Muscle layer of duodenum (tissue), 2 donors: ENCODE data around the gene BUD31.

Experiments
- H3K27ac ChIP-seq: one replicate; pipeline ENCODE4 v1.7.0; 2013; ENCODE audit warnings: mild to moderate bottlenecking, low read length
- H3K27me3 ChIP-seq: one replicate; pipeline ENCODE4 v1.7.0; 2013; ENCODE audit warnings: low read depth, mild to moderate bottlenecking, control low read depth, low read length
- H3K36me3 ChIP-seq, 2 donors: one replicate each; pipeline ENCODE4 v1.7.0; 2013; ENCODE audit warnings: low read length in 2 of 2, control low read depth in 1 of 2, mild to moderate bottlenecking in 1 of 2; ENCODE audit not compliant: insufficient read depth in 2 of 2, control insufficient read depth in 1 of 2
- H3K4me1 ChIP-seq, 2 donors: one replicate each; pipeline ENCODE4 v1.7.0; 2013; ENCODE audit warnings: low read length in 2 of 2, mild to moderate bottlenecking in 2 of 2, control low read depth in 1 of 2, moderate library complexity in 1 of 2; ENCODE audit not compliant: insufficient read depth in 2 of 2, control insufficient read depth in 1 of 2
- H3K4me3 ChIP-seq, 2 donors: one replicate each; pipeline ENCODE4 v1.7.0; 2013; ENCODE audit warnings: low read length in 2 of 2, low read depth in 1 of 2, mild to moderate bottlenecking in 1 of 2
- H3K9me3 ChIP-seq, 2 donors: one replicate each; pipeline ENCODE4 v1.7.0; 2013; ENCODE audit warnings: low read length in 2 of 2, control low read depth in 1 of 2, mild to moderate bottlenecking in 1 of 2; ENCODE audit not compliant: control insufficient read depth in 1 of 2
- donor health status: healthy.

BUD31 gene

GRCh38 chr7:99393355-99394187 lies 15.2 kb upstream of the BUD31 start:
- Histone ChIP-seq H3K27ac (peak overlapping the region; percentile 7), H3K36me3 (peaks cover 48 to 60% of the 10 kb centered on the region in 2 donors), H3K27me3 (no peaks in the 10 kb centered on the region), H3K4me3 (peak overlapping the region; percentile 42 to 79), H3K9me3 (no peaks in the 10 kb centered on the region), H3K4me1 (peaks cover 9 to 17% of the 10 kb centered on the region in 2 donors)

GRCh38 chr7:99394188-99394502 lies 14.6 kb upstream of the BUD31 start:
- no peak overlapping the region for H3K4me3 ChIP-seq
- H3K36me3 ChIP-seq, result peaks cover 53 to 64% of the 10 kb centered on the region in 2 donors
- H3K27ac ChIP-seq, result no peak overlapping the region
- H3K9me3 ChIP-seq, result no peaks in the 10 kb centered on the region
- peaks cover 9 to 17% of the 10 kb centered on the region in 2 donors for H3K4me1 ChIP-seq
- no peaks in the 10 kb centered on the region for H3K27me3 ChIP-seq

- H3K4me1 ChIP-seq, result peaks cover 9 to 17% of the 10 kb centered on the region in 2 donors
- no peak overlapping the region for H3K27ac ChIP-seq
- no peaks in the 10 kb centered on the region for H3K27me3 ChIP-seq
- H3K36me3 ChIP-seq, result peaks cover 58 to 64% of the 10 kb centered on the region in 2 donors
- no peaks in the 10 kb centered on the region for H3K9me3 ChIP-seq
- H3K4me3 ChIP-seq, result no peak overlapping the region
Measured at GRCh38 chr7:99395616-99396327, 13.0 kb upstream of the BUD31 start.

- no peak overlapping the region for H3K4me3 ChIP-seq
- H3K27me3 ChIP-seq, result no peaks in the 10 kb centered on the region
- H3K36me3 ChIP-seq, result peaks cover 59 to 67% of the 10 kb centered on the region in 2 donors
- H3K9me3 ChIP-seq, result no peaks in the 10 kb centered on the region
- H3K4me1 ChIP-seq, result peaks cover 9 to 17% of the 10 kb centered on the region in 2 donors
- no peak overlapping the region for H3K27ac ChIP-seq
Measured at GRCh38 chr7:99396418-99397296, 12.1 kb upstream of the BUD31 start.

GRCh38 chr7:99397297-99397983 lies 11.3 kb upstream of the BUD31 start:
- no peak overlapping the region for H3K27ac ChIP-seq
- no peaks in the 10 kb centered on the region for H3K9me3 ChIP-seq
- no peak overlapping the region for H3K4me3 ChIP-seq
- H3K27me3 ChIP-seq, result no peaks in the 10 kb centered on the region
- peaks cover 59 to 73% of the 10 kb centered on the region in 2 donors for H3K36me3 ChIP-seq
- peaks cover 4 to 12% of the 10 kb centered on the region in 2 donors for H3K4me1 ChIP-seq

- H3K27me3 ChIP-seq, result no peaks in the 10 kb centered on the region
- peaks cover 0 to 4% of the 10 kb centered on the region in 2 donors for H3K4me1 ChIP-seq
- H3K27ac ChIP-seq, result no peak overlapping the region
- no peaks in the 10 kb centered on the region for H3K9me3 ChIP-seq
- H3K4me3 ChIP-seq, result no peak overlapping the region
- peaks cover 69 to 84% of the 10 kb centered on the region in 2 donors for H3K36me3 ChIP-seq
Measured at GRCh38 chr7:99398891-99399445, 9.8 kb upstream of the BUD31 start.

- Histone ChIP-seq H3K4me3 (no peak overlapping the region), H3K27ac (no peak overlapping the region), H3K27me3 (no peaks in the 10 kb centered on the region), H3K36me3 (peaks cover 70 to 90% of the 10 kb centered on the region in 2 donors), H3K4me1 (peaks cover 0 to 9% of the 10 kb centered on the region in 2 donors), H3K9me3 (no peaks in the 10 kb centered on the region)
Measured at GRCh38 chr7:99399597-99399996, 9.2 kb upstream of the BUD31 start.

GRCh38 chr7:99402854-99403253 lies 5.9 kb upstream of the BUD31 start:
- Histone ChIP-seq H3K9me3 (no peaks in the 10 kb centered on the region), H3K27me3 (no peaks in the 10 kb centered on the region), H3K27ac (no peak overlapping the region), H3K36me3 (peaks cover 44 to 68% of the 10 kb centered on the region in 2 donors), H3K4me1 (peaks cover 7 to 35% of the 10 kb centered on the region in 2 donors), H3K4me3 (no peak overlapping the region)

- Histone ChIP-seq H3K27me3 (no peaks in the 10 kb centered on the region), H3K9me3 (no peaks in the 10 kb centered on the region), H3K4me1 (peaks cover 7 to 36% of the 10 kb centered on the region in 2 donors), H3K4me3 (no peak overlapping the region), H3K27ac (no peak overlapping the region), H3K36me3 (peaks cover 37 to 66% of the 10 kb centered on the region in 2 donors)
Measured at GRCh38 chr7:99403764-99404163, 5.0 kb upstream of the BUD31 start.

- no peak overlapping the region for H3K4me3 ChIP-seq
- H3K27me3 ChIP-seq, result no peaks in the 10 kb centered on the region
- peaks cover 7 to 38% of the 10 kb centered on the region in 2 donors for H3K4me1 ChIP-seq
- H3K36me3 ChIP-seq, result peaks cover 31 to 65% of the 10 kb centered on the region in 2 donors
- H3K9me3 ChIP-seq, result no peaks in the 10 kb centered on the region
- H3K27ac ChIP-seq, result no peak overlapping the region
Measured at GRCh38 chr7:99404235-99404976, 4.4 kb upstream of the BUD31 start.
